Keratinocyte (primary cell): ENCODE measurements around the gene TMEM185B. TPM values are rescaled to one million over a fixed set of nuclear protein-coding genes. Genes with fewer than 3 reads are reported as not detected.

ENCODE experiments used
- DNase-seq: peaks from one replicate; pipeline ENCODE4 v3.0.0-alpha.2; 2011; ENCODE audit warnings: low read depth, missing footprints, low spot score
- FAIRE-seq: peaks from 2 replicates; lab custom pipeline; 2011; peaks lifted over from hg19 to GRCh38; lab: Jason Lieb, UNC
- H2AFZ ChIP-seq: 2 replicates; pipeline ENCODE4 v1.6.0; 2012; ENCODE audit warnings: low read length, control low read depth, inconsistent platforms; ENCODE audit not compliant: control insufficient read depth
- H3K27ac ChIP-seq: 2 replicates; pipeline ENCODE4 v1.5.1; 2011; ENCODE audit warnings: low read length; ENCODE audit not compliant: control insufficient read depth, insufficient read depth
- H3K27me3 ChIP-seq: 3 replicates; pipeline ENCODE4 v1.6.0; 2011; ENCODE audit warnings: low read length; ENCODE audit not compliant: control insufficient read depth, insufficient read depth; ENCODE audit errors: extremely low read depth
- H3K36me3 ChIP-seq, 2 experiments: 2 replicates in 1 of 2; 3 replicates in 1 of 2; pipeline ENCODE4 v1.5.1; 2011; ENCODE audit warnings: low read length in 2 of 2, mild to moderate bottlenecking in 1 of 2; ENCODE audit not compliant: control insufficient read depth in 2 of 2, insufficient read depth in 2 of 2; ENCODE audit errors: extremely low read depth in 1 of 2
- H3K4me1 ChIP-seq: 3 replicates; pipeline ENCODE4 v1.5.1; 2011; ENCODE audit warnings: low read length; ENCODE audit not compliant: control insufficient read depth, insufficient read depth; ENCODE audit errors: extremely low read depth
- H3K4me2 ChIP-seq: 3 replicates; pipeline ENCODE4 v1.6.0; 2011; ENCODE audit warnings: low read depth, low read length; ENCODE audit not compliant: control insufficient read depth, insufficient read depth; ENCODE audit errors: extremely low read depth
- H3K4me3 ChIP-seq, 3 experiments: fragments of 200-600 bp in 1 of 3; sonication (generic) in 1 of 3; 2 replicates in 2 of 3; 3 replicates in 1 of 3; pipeline ENCODE4 v1.5.1; 2011 to 2016; ENCODE audit warnings: low read length in 3 of 3, mild to moderate bottlenecking in 3 of 3, control low read depth in 2 of 3, inconsistent platforms in 1 of 3, low read depth in 1 of 3, mixed read lengths in 1 of 3, mixed run types in 1 of 3, moderate library complexity in 1 of 3; ENCODE audit not compliant: control insufficient read depth in 2 of 3, insufficient read depth in 2 of 3; ENCODE audit errors: extremely low read depth in 1 of 3
- H3K79me2 ChIP-seq: 2 replicates; pipeline ENCODE4 v1.6.0; 2012; ENCODE audit warnings: low read length; ENCODE audit not compliant: control insufficient read depth, insufficient read depth
- H3K9ac ChIP-seq: 3 replicates; pipeline ENCODE4 v1.6.0; 2011; ENCODE audit warnings: low read length; ENCODE audit not compliant: control insufficient read depth, insufficient read depth; ENCODE audit errors: extremely low read depth
- H3K9me1 ChIP-seq: 3 replicates; pipeline ENCODE4 v1.6.0; 2011; ENCODE audit warnings: low read length; ENCODE audit not compliant: control insufficient read depth, insufficient read depth; ENCODE audit errors: extremely low read depth
- H3K9me3 ChIP-seq: 2 replicates; pipeline ENCODE4 v1.5.1; 2012; ENCODE audit warnings: low read depth, low read length; ENCODE audit not compliant: control insufficient read depth
- H4K20me1 ChIP-seq: 3 replicates; pipeline ENCODE4 v1.6.0; 2011; ENCODE audit warnings: low read length; ENCODE audit not compliant: control insufficient read depth, insufficient read depth; ENCODE audit errors: extremely low read depth
- CTCF ChIP-seq, 3 experiments: IDR thresholded peaks in 1 of 3; conservative IDR thresholded peaks in 1 of 3; optimal IDR thresholded peaks in 1 of 3; 2 replicates in 2 of 3; 3 replicates in 1 of 3; pipeline versions ENCODE3 to v1.5.1; 2011; ENCODE audit warnings: low read length in 3 of 3, mild to moderate bottlenecking in 3 of 3, moderate library complexity in 2 of 3, control low read depth in 1 of 3, inconsistent platforms in 1 of 3; ENCODE audit not compliant: insufficient read depth in 2 of 3; ENCODE audit errors: extremely low read depth in 1 of 3
- EZH2 ChIP-seq: IDR thresholded peaks from one replicate; pipeline ENCODE4 v1.6.1; 2012; ENCODE audit warnings: inconsistent platforms, mild to moderate bottlenecking, low read length, moderate library complexity
- dilution Hi-C: fragments of 300-500 bp; cut with MboI; formaldehyde crosslinking; loops from one replicate; pipeline ENCODE4 v1.7.0; 2020; ENCODE audit warnings: low sequenced_read_pairs; ENCODE audit not compliant: extremely low pct_ligation_motif_present
- polyA plus RNA-seq, 5 experiments: library from polyadenylated mRNA; depleted of rRNA in 3 of 5; stranded (reverse) in 3 of 5; stranded (forward) in 1 of 5; unstranded in 1 of 5; fragments of >200 nt; gene quantifications; 1 replicate in 1 of 5; 2 replicates in 3 of 5; 3 replicates in 1 of 5; pipeline versions ENCODE4 v1.2.1 to v1.2.3, GENCODE V29; 2011 to 2012; ENCODE audit warnings: missing spikeins in 2 of 5, low read depth in 1 of 5, low replicate concordance in 1 of 5

TMEM185B gene
- polyA plus RNA-seq, 1 donor (not counting 4 experiments of a cell fraction or from before 2014, with no cell fraction given): 13.4 TPM

GRCh38 chr2:120204945-120205670, 18.1 kb downstream of the TMEM185B start:
- Histone ChIP-seq H3K4me1 (no peaks in the 10 kb centered on the region), H4K20me1 (no peaks in the 10 kb centered on the region), H3K36me3 (no peaks in the 10 kb centered on the region), H3K79me2 (no peaks in the 10 kb centered on the region), H3K27ac (no peak overlapping the region), H3K27me3 (no peaks in the 10 kb centered on the region), H3K9me1 (no peaks in the 10 kb centered on the region), H3K4me3 (no peak overlapping the region), H3K9ac (no peak overlapping the region), H3K4me2 (no peak overlapping the region), H3K9me3 (no peaks in the 10 kb centered on the region), H2AFZ (no peak overlapping the region)
- dilution Hi-C loops: no loop called here
- DNase-seq (no peak), FAIRE-seq (no peak)
- TF ChIP-seq CTCF (optimal IDR thresholded peaks at IDR 0.05 in 1 of 3, IDR thresholded peaks at IDR 0.05 in 1 of 3, conservative IDR thresholded peaks at IDR 0.05 in 1 of 3; ENCODE audit: extremely low read depth in 1 of 3, insufficient read depth in 2 of 3, low read length in 3 of 3) (no peak), EZH2 (no peak)

GRCh38 chr2:120204417-120204816, 18.8 kb downstream of the TMEM185B start:
- Histone ChIP-seq H3K9me3 (no peaks in the 10 kb centered on the region), H3K27ac (no peak overlapping the region)
- no peak for DNase-seq

More at GRCh38 chr2:120204417-120204816, 18.8 kb downstream of the TMEM185B start:
- H3K9me1 ChIP-seq: no peaks in the 10 kb centered on the region
- dilution Hi-C loops: no loop called here
- no peak overlapping the region for H3K4me3 ChIP-seq
- TF ChIP-seq CTCF (optimal IDR thresholded peaks at IDR 0.05 in 1 of 3, IDR thresholded peaks at IDR 0.05 in 1 of 3, conservative IDR thresholded peaks at IDR 0.05 in 1 of 3; ENCODE audit: extremely low read depth in 1 of 3, insufficient read depth in 2 of 3, low read length in 3 of 3) (no peak), EZH2 (no peak)
- H3K36me3 ChIP-seq: no peaks in the 10 kb centered on the region
- no peaks in the 10 kb centered on the region for H4K20me1 ChIP-seq
- no peak overlapping the region for H3K9ac ChIP-seq
- no peaks in the 10 kb centered on the region for H3K27me3 ChIP-seq
- H3K4me2 ChIP-seq: no peak overlapping the region
- no peaks in the 10 kb centered on the region for H3K4me1 ChIP-seq
- H3K79me2 ChIP-seq: no peaks in the 10 kb centered on the region
- no peak overlapping the region for H2AFZ ChIP-seq
- FAIRE-seq: no peak
